Myocyte (in vitro differentiated cells): ENCODE data around the gene APBA2. TPM values are rescaled to one million over a fixed set of nuclear protein-coding genes. Genes with fewer than 3 reads are reported as not detected.
"Not testable (repeated sequence)": the region's sequence is repeated elsewhere in the genome, so short reads cannot be mapped to it uniquely, and the experiment has no call there.

ENCODE experiments used
- DNase-seq: peaks from one replicate; pipeline ENCODE4 v3.0.0-alpha.2; 2012; ENCODE audit warnings: low read depth
- total RNA-seq: library from RNA; depleted of rRNA; stranded (reverse); fragments of >200 nt; gene quantifications from 2 replicates; pipeline ENCODE4 v1.2.3, GENCODE V29; 2014

Gene APBA2
- total RNA-seq, 1 donor from 2014 or later, result not detected

DNA sequence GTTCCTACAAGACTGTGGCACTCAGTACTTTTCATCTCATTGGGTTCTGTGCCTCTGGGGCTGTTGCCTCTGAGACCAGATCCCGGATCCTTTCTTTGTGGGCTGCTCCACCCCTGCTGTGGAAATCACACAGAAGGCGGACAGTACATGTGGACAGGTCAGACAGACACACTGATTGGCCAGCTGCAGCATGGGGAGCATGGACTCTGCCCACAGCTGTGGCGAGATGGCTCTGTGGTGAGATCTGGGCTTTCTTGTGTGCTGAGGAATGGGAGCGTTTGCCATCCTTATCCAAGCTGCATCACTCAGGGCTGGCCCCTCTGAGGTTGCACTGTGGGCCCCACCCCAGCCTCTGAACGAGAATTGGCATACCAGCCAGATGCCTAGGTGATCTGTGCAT, 147.0 kb downstream of the APBA2 start:
- no peak for DNase-seq

DNA sequence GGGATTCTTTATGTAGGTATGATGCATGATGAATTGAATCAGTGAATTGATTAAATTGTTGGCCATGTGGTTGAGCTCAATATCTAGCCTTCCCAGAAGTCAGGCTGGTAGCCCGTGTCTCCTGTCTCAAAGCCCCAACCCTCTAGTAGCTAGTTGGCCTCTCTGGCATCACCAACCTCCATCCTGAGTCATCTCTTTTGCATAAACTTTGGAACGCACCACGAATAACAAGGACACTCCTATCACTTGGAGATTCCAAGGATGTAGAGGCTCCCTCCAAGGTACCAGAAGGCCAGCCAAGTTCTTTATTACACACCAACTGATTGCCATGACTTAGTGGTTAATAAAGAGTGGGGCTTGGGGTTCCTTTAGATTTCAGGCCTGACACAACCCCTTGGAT, 148.4 kb downstream of the APBA2 start:
- no peak for DNase-seq

DNA sequence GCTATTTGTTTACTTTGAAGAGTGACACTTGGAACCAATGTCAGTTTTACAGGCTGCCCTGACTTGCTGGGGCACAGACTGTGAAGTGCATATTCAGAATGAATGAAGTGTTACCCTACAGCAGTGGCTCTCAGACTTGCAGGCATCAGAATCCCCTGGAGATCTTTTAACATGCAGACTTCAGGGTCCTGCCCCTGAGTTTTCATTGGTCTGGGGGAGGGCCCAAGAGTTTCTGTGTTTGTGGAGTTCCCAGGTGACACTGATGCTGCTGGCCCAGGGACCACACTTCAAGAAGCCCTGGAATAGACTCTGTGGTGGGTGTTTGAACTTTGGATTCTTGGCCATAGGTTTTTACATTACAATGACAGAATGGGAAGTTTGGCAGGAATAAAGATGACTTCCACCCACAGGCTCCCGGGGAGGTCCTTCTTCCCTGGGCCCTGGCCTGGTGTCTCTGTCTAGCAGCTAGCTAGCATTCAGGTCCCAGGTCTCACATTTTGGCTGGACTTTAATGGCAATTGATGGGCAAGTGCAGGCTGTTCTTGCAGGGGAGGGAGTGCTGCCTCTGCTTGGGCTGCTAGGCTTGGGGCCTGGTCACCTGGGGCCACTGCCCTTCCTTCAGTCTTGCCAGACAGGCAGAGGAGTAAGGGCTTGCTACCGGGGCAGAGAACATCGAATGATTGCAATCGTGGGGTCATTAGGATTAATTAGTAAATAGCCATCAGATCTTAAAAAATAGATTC, 149.0 kb downstream of the APBA2 start:
- DNase-seq, result no peak

DNA sequence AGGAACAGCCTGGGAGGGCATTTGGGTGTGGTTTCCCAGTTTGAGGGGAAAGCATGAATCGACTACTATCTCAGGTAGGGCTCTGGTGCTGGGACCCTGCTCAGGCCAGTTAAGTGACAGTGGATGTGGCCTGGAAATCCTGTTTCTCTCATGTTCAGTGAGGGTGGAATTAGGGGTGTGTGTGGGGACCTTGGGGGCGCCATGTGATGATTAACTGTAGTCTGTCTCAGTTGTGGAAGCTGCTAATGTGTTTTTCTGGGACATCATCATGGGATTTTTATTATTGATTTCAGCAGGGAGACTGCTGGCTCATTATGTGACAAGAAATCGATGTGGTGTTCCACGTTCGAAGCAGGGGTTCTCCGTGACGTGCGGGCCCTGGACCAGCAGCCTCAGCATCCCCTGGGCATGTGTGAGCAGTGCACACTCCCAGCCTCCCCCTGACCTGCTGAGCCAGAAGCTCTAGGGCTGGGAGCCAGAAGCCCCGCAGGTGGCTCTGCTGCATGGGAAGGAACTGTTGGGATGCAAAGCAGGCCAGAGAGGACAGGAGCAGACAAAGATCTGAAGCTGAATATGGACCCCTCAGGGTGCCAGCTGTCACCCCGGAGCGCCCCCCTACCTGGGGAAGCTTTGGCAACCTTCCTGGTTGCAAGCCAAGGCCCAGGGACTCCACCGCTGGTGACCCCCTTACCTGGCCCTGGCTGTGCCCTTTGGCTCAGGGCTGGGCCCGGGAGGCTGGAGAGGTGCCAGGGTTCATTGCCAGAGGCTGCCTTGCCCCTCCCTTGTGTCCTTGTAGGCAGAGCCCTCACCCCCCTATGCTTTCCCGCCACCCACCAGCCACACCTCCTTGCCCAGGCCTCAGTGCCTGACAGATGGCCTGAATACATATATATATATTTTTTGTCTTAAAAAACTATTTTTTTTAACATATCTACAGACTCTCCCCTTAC, 149.8 kb downstream of the APBA2 start:
- no peak for DNase-seq

DNA sequence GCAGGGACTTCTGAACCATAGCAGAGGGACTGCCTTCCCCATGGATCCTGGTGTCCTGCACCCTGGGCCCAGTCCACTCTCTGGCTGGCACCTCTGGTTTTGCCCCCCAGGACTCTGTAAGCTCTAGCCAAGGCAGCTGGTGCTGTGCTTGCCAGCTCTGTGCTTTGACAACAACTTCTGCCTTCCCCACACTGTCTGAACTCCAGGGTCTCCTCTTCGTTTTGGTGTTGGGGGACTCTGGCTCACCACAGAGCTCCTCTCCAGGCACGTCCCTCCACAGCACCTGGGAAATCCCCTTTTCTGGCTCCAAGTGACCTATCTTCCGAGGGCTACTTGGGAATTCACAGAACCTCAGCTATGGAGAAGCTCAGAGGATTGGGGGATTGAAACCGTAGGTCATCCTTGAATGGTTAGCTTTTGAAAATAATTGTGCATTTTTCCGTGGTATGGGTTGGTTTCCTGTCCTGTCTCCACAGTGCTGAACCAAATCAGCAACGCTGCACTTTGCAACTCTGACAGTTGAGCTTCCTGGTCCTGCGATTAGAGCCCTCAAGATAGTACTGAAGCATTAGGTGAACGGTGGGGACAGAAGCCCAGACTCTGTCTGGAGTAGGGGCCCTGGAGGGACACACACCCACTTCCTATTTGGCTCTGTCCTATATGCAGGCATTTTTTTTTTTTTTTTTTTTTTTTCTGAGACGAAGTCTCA, 152.4 kb downstream of the APBA2 start:
- DNase-seq, result no peak

DNA sequence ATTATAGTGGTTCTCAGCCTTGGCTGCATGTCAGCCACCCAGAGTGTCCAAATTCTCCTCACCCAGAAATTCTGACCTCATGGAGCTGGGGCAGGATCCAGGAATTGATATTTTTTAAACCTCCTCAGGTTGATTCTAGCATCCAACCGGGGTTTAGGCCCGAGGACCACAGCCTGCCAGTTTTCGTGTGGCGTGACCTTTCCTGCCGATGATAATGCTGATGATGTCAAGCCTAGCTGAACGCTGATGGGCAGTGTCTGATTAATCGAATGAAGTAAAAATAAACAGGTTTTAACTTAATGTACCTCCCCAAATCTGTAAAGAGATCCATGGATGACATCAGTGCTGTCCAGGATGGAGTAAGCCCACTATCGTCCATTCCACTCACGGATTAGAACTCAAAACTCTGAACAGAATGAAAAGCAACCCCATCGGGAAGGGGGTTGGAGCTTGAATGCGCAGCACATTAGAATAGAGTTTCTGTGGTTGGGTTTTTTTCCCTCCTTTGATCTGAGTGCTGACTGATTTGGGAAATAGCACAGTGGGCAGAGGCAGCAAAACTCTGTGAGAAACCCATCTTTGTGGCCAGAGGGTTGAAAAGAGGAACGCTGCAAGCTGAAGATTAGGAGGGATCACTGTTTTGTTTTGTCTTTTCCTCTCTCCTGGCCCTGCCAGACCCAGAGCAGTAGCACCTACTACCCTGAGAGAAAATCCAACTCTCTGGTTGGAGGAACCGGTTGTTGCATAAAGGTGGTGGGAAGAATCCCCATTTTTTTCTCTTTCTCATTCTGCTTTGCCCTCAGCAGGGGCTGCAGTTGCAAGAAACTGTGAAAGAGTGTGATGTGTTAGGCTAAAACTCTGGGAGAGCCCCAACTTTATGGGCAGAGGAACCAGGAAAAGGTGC, 153.9 kb downstream of the APBA2 start:
- no peak for DNase-seq

DNA sequence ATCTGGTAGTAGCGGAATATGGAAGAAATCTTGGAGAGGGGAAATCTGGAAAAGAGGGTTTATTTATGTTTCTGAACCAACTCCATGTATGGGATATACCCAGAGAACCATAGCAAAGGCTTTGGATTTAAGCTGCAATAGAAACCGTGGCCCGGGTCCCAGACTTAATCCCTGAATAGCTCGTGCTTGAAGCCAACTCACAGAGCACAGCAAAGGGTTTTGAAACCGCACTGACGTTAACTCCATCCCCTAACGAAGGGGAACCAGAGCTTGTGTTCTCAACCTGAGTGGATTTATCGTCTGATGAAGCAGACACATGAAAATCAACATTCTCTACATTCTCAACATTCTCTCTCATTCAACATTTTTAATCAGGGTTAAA, 154.6 kb downstream of the APBA2 start:
- no peak for DNase-seq

DNA sequence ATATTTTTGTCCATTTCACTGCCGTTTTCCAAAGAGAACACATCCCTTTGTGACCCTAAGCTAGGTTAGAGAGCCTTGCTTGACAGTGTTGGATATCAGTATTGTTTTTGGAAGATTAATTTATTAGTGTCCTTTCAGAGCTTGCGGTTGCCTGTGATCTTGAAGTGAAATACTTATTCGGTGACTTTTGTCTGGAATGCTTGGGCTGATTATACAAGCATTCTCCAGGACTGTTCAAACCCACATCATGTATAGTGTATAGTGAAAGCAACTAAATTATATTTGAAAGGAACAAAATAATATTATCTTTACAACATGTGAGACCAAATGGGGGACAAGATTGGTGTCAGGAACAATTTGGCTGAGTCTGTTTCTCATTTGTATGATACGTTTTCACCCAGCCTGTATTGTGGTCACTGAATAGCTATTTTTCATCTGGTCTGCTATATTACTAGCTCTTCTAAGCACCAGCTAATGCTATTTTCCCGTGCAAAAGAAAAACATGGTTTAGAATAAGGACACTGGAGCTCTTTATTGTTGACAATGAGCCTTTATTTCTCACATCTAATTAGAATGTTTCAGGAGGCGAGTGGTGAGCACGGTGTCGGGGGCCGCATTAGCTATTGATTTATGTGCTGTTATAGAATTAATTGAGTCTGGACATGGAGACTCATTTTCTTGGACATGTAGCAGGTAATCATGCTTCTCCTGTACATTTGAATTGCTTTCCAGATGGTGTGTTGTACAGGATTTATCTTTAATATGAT, 158.1 kb downstream of the APBA2 start:
- DNase-seq, result no peak

DNA sequence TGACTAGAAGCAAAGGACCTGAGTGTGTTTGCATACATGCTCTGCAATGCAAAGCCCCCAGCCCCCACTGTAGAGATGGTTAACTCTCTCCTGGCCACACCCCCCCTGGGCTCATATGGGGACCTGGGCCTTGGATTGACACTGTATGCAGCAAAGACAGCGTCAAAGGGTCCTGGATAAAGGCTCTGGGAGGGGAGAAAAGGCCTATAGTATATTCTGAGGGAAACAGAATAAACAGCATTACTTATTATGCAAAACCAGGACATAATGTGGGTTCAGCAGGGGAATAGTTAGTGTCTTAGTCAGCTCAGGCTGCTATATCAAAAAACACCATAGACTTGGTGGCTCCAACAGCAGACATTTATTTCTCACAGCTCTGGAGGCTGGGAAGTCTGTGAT, 158.7 kb downstream of the APBA2 start:
- DNase-seq, result no peak

DNA sequence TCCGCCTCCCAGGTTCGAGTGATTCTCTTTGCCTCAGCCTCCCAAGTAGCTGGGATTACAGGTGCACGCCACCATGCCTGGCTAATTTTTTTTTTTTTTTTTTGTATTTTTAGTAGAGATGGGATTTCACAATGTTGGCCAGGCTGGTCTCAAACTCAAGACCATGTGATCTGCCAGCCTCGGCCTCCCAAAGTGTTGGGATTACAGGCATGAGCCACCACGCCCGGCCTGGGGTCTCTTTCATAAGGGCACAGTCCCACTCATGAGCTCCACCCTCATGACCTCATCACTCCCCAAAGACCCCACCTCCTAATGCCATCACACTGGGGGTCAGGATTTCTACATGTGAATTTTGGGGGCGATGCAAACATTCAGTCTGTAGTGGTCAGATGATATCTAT, 159.4 kb downstream of the APBA2 start:
- not testable (repeated sequence) for DNase-seq

DNA sequence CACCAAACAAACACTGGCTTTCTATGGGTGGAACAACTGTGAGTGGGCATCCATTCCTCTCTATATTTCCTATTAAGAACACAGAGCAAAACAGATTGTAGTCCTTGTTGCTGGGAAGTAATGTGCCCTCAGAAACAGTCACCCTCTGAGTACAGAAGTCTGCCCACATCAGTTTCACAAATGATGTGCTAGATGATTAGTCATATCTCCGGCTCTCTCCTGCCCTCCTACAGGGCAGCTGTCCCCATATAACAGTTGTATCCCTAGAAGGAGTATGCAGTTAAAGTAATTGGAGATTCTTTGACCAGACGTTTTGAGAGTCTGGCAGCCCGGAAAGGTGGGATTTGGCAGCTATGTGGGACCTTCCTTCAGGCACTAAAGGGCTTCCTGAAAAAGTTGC, 159.9 kb downstream of the APBA2 start:
- DNase-seq, result peak; percentile 4

DNA sequence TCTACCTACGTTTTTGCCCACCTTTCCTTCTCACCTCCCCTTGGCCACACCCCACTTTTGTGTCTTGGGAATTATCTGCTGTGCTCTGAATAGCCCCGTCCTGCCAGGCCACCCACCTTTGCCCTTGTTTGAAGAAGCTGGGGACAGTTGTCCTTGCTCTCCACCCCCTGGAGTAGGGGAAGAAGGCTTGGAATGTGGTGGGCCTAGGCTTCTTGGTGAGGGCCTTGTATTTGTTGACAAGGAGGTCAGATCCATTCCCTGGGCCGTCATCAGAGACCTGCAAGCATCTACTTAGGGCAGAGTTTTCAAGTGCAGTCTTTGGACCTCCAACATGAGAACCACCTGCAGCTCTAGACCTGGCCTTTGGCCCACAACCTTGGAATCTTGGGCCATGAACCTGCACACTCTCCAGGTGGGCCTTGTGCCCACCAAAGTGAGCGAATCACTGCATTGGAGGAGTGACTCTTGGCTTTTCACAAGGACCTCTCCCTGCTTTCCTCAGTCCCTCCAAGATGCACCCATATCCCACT, 160.6 kb downstream of the APBA2 start:
- DNase-seq, result no peak

DNA sequence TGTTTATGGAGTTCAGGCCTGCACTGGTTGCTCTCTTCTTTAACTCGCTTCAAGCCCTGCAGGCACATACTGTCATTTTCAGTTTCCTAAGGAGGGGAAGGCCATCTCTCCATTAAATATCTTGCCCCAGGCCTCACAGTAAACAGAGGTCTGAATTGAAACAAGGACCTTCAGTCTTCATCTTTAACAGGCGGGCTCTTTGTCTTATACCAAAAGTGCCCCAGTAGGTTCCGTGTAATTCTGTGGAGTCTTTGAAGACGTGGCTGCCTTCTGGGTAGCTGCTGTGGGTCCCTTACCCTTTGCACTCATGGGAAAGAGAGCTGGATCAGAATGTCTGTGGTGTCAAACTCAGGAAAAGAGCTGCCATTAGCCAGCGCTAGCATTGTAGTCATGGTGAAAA, 161.2 kb downstream of the APBA2 start:
- no peak for DNase-seq

DNA sequence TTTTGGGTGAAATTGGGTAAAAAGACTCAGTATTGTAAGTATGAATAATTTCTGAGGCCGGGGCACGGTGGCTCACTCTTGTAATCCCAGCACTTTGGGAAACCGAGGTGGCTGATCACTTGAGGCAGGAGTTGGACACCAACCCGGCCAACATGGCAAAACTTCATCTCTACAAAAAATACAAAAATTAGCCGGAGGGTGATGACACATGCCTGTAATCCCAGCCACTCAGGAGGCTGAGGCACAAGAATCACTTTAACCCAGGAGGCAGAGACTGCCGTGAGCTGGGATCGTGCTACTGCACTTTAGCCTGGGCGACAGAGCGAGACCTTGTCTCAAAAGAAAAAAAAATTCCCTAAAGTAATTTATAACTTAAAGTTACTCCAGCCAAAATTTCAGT, 162.2 kb downstream of the APBA2 start:
- DNase-seq, result no peak

DNA sequence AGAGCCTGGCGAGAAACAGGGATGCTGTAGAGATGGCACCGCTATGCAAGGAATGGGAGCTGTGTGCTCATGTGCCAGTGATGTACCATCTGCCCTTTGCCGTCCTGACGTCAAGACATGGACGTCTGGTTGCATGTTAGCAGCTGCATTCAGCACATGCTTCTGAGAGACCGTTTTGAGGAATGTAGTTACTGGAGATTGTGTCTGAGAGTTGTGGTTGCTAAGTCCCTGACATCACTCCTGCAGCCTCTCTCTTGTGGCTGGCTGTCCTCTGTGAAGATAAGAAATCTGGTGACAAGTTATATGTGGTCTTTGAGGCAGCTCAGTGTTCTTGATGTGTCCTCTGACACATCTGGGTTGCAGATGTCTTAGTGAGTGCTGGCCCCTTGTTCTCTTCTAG, 165.1 kb downstream of the APBA2 start:
- DNase-seq, result no peak

DNA sequence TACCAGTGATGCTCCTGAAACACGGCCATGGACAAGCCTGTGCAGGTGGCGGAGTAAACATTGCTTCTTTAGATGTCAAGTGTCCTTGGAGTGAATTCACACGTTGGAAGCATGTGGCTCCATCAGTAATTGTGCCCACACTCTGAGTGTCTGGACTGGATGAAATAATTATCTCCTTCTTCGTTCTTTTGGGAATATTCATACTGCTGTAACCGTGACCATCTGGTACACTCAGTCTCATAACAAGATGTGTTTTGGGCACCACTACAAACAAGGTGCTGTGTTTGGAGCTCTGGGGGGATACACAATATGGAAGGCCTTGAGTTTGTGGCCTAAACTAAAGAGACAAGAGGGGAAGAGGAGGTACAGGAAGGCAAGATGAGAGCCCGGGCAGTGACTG, 165.6 kb downstream of the APBA2 start:
- no peak for DNase-seq

DNA sequence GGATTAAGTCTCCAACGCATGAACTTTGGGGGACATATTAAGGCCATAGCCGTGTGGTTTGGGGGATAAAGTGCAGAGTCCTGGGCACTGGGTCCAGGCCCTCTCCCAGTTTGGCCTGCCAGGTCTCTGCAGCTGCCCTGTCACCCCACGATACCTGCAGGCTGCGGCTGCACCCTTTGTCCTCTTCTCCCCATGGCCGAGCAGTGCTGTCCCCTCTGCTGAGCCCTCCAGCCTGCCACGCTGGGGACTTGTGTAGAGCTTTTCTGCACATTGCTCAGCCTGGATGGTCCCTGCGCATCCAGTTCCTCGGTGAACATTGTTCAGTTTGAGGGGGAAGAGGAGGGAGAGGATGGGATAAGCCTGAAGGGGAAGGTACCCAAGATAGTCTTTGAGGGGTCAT, 167.2 kb downstream of the APBA2 start:
- no peak for DNase-seq

DNA sequence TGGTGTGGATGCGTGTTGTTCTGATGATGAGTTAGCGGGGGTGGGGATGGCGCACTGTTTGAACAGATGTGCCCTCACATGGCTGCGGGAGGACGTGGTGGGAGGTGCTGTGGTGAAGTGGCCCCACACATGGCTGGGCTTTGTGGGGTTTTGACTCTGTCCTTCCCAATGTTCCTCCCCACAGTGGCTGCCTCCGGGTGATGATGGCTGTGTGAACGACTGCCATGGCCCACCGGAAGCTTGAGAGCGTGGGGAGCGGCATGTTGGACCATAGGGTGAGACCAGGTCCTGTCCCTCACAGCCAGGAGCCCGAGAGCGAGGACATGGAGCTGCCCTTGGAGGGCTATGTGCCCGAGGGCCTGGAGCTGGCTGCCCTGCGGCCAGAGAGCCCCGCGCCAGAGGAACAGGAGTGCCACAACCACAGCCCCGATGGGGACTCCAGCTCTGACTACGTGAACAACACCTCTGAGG, 167.9 kb downstream of the APBA2 start:
- DNase-seq, result no peak

DNA sequence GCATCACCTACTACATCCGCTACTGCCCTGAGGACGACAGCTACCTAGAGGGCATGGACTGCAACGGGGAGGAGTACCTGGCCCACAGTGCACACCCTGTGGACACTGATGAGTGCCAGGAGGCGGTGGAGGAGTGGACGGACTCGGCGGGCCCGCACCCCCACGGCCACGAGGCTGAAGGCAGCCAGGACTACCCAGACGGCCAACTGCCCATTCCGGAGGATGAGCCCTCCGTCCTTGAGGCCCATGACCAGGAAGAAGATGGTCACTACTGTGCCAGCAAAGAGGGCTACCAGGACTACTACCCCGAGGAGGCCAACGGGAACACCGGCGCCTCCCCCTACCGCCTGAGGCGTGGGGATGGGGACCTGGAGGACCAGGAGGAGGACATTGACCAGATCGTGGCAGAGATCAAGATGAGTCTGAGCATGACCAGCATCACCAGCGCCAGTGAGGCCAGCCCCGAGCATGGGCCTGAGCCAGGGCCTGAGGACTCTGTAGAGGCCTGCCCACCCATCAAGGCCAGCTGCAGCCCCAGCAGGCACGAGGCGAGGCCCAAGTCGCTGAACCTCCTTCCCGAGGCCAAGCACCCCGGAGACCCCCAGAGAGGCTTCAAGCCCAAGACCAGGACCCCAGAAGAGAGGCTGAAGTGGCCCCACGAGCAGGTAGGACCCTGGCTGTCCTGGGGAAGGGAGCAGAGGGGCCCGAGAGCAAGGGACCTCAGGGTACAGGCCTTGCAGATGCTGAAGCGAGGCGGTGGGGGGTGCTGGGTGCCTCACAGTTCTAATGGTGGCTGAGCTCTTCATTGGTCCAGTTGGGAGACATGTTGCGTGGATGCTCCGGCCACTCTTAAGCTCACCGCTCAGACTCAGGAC, 168.6 kb downstream of the APBA2 start:
- no peak for DNase-seq
